HG03558 (cell line): ENCODE data around the gene PRKD1.

Experiments used
- ATAC-seq: cut with Tn5 transposase; IDR thresholded peaks from one replicate; pipeline ENCODE4 v1.9.1; 2021; ENCODE audit warnings: moderate number of reproducible peaks; ENCODE audit not compliant: unreplicated experiment; ENCODE audit errors: extremely low read depth

PRKD1 gene

GRCh38 chr14:29927376-29928116, at the start of gene PRKD1:
Gene PRKD1 (minus strand): TSS chr14:29927847.
- no peak for ATAC-seq

GRCh38 chr14:29971101-29971500, 43.5 kb upstream of the PRKD1 start:
- no peak for ATAC-seq

- ATAC-seq = no peak
Observed at GRCh38 chr14:29955087-29955486, 27.4 kb upstream of the PRKD1 start.

GRCh38 chr14:29953501-29953900, 25.9 kb upstream of the PRKD1 start:
- no peak for ATAC-seq

- no peak for ATAC-seq
Observed at GRCh38 chr14:29944091-29944490, 16.4 kb upstream of the PRKD1 start.

GRCh38 chr14:29941401-29941800, 13.8 kb upstream of the PRKD1 start:
- no peak for ATAC-seq

- ATAC-seq = no peak
Observed at GRCh38 chr14:29940482-29940881, 12.8 kb upstream of the PRKD1 start.

GRCh38 chr14:29937116-29937515, 9.5 kb upstream of the PRKD1 start:
- ATAC-seq = no peak

- ATAC-seq = no peak
Observed at GRCh38 chr14:29930283-29930682, 2.6 kb upstream of the PRKD1 start.

GRCh38 chr14:29928117-29928640, 532 bp upstream of the PRKD1 start:
- ATAC-seq = no peak

- ATAC-seq = no peak
Observed at GRCh38 chr14:29926701-29927375, 809 bp downstream of the PRKD1 start.

- no peak for ATAC-seq
Observed at GRCh38 chr14:29926228-29926627, 1.4 kb downstream of the PRKD1 start.

GRCh38 chr14:29925736-29926135, 1.9 kb downstream of the PRKD1 start:
- ATAC-seq = no peak

GRCh38 chr14:29925101-29925722, 2.4 kb downstream of the PRKD1 start:
- ATAC-seq = no peak

- no peak for ATAC-seq
Observed at GRCh38 chr14:29919845-29920244, 7.8 kb downstream of the PRKD1 start.

- no peak for ATAC-seq
Observed at GRCh38 chr14:29918981-29919380, 8.7 kb downstream of the PRKD1 start.

GRCh38 chr14:29913566-29913965, 14.1 kb downstream of the PRKD1 start:
- ATAC-seq = no peak

GRCh38 chr14:29911810-29912209, 15.8 kb downstream of the PRKD1 start:
- no peak for ATAC-seq

GRCh38 chr14:29908652-29909577, 18.7 kb downstream of the PRKD1 start:
- no peak for ATAC-seq

- ATAC-seq = no peak
Observed at GRCh38 chr14:29906256-29906870, 21.3 kb downstream of the PRKD1 start.
